HG03565 (cell line): ENCODE data around the gene MYH10.

Source experiments
- ATAC-seq: cut with Tn5 transposase; IDR thresholded peaks from one replicate; pipeline ENCODE4 v1.9.1; 2021; ENCODE audit warnings: mild to moderate bottlenecking, moderate library complexity; ENCODE audit not compliant: unreplicated experiment

MYH10 gene

DNA sequence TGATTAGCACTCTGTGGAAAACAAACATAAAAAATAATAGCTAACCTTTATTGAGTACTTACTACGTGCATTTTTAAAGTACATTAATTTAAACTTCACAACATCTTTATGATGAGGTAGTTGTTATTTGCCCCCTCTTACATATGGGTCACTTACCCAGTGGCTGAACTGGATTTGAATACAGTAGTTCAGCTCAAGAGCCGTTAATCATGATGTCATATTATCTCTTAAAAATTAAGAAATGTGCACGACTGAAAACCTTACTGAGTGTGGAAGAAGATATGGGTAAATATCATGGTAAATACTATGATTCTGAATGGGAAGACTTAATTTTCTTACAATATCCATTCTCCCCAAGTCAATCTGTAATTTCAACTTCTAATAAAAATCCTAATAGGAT is 177.2 kb downstream of the MYH10 start:
- ATAC-seq: no peak

- no peak for ATAC-seq
Measured at GRCh38 chr17:8451933-8452614, 178.5 kb downstream of the MYH10 start.

GRCh38 chr17:8448310-8448709 is 182.2 kb downstream of the MYH10 start:
- ATAC-seq: no peak

DNA sequence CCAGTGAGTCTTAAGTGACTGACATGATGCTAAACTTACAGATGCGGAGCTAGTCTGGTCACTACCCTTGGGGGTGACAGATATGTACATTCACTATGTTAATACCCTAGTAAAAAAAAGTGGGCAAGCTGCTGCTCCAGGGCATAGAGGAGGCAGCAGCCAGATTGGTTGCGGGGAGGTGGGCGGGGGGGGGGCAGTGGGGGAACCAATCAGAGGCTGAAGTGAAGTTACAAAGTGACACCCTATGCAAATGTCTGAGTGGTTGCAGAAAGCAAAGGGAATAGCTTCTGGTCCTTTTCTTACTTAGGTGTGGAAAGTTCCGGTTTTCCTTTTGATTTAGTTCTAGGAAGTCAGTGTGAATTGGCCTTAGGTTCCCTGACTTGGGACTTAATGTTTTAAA is 182.7 kb downstream of the MYH10 start:
- ATAC-seq: no peak

DNA sequence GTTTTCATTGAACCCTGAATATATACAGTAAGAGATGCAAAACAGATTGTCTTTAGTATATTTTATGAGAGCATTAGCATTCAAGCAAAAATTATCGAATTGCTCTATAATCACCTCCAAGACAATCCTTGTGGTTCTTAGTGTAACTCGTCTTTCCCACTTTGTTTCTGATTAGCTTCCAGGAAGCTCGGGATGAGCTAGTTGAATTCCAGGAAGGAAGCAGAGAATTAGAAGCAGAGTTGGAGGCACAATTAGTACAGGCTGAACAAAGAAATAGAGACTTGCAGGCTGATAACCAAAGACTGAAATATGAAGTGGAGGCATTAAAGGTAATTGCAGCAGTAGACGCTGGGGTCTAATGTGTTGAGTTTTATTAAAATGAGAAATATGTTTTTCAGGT is 185.0 kb downstream of the MYH10 start:
- ATAC-seq: no peak

- ATAC-seq: no peak
Measured at GRCh38 chr17:8444494-8444893, 186.0 kb downstream of the MYH10 start.

- ATAC-seq: no peak
Measured at GRCh38 chr17:8443756-8444155, 186.8 kb downstream of the MYH10 start.

GRCh38 chr17:8442310-8442709 is 188.2 kb downstream of the MYH10 start:
- ATAC-seq: no peak

DNA sequence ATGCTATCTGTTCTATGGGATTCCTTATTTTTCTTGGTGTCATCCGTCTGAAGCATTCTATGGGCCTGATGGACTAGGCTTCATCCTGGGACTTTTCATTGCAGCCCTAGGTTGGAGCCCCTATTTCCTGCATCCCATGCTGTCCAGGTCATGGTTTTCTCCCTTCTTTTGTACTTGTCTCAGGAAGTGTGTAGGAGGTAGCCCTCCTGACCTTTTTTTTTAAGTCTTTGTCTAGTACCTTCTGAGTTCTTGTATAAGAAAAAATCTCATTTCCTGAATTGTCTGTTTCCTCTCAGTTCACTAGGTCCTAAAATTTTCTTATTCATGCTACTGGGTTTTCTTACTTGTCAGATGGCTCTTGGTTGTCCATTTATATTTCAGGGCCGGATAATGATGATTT is 188.8 kb downstream of the MYH10 start:
- ATAC-seq: no peak

DNA sequence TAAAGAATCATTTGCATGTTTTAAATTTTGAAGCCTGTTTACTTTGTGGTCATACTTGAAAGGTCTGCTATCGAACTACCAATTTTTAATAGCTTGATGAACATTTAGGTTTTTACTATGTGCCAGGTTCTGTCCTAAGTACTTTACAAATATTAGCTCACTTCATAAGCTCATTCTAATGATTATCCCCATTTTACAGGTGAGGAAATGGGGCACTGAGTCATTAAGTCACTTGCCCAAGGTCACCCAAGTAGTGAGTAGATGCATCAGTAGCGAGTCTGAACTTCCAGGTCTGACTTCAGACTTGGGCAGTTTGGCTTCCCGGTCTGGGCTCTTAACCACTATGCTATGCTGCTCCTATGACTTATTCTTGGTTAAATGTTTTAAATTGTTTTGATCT is 190.8 kb downstream of the MYH10 start:
- no peak for ATAC-seq

DNA sequence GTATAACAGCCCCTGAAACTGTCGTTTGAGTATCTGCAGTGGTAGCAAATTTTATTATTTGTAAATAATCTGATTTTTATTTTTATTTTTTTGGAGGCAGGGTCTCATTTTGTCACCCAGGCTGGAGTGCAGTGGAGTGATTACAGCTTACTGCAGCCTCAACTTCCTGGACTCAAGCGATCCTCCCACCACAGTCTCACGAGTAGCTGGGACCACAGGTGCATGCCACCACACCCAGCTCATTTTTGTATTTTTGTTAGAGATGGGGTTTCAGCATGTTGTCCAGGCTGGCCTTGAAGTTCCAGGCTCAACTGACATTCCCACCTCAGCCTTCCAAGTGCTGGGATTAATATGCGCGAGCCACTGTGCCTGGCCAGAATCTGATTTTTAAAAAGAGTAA is 192.1 kb downstream of the MYH10 start:
- no peak for ATAC-seq

GRCh38 chr17:8436844-8437171 is 193.7 kb downstream of the MYH10 start:
- no peak for ATAC-seq

DNA sequence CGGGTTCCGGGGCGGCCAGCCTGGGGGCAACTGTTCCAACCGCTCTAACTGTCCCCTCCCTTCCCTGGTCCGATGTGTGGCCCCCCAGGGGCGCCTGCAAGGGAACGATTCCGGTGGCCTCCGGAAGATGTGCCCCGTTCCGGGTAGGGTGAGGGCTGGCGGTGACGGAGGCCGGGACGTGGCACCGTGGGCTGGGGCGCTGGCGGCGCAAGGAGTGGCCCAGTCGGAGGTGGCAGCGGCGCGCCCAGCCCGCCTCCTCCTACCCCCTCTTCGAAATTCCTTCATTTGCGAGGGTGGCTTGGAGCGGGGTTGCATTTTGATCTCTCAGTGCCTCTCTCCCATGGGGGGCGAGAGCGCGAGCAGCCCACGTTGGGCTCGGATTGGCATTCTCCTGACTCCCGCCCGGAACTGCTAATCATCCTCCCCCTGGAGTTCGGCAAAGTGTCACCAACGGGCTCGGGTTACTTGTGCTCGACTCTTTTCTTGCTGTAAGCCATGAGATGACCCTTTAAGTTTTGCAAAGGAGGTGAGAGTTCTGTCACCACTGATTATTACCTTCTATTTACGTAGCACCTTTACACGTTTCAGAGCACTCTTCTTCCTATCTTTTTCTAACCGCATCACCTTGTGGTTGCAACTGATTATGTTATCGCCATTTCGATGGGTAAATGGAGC is 194.2 kb downstream of the MYH10 start:
- ATAC-seq: peak; percentile 10

DNA sequence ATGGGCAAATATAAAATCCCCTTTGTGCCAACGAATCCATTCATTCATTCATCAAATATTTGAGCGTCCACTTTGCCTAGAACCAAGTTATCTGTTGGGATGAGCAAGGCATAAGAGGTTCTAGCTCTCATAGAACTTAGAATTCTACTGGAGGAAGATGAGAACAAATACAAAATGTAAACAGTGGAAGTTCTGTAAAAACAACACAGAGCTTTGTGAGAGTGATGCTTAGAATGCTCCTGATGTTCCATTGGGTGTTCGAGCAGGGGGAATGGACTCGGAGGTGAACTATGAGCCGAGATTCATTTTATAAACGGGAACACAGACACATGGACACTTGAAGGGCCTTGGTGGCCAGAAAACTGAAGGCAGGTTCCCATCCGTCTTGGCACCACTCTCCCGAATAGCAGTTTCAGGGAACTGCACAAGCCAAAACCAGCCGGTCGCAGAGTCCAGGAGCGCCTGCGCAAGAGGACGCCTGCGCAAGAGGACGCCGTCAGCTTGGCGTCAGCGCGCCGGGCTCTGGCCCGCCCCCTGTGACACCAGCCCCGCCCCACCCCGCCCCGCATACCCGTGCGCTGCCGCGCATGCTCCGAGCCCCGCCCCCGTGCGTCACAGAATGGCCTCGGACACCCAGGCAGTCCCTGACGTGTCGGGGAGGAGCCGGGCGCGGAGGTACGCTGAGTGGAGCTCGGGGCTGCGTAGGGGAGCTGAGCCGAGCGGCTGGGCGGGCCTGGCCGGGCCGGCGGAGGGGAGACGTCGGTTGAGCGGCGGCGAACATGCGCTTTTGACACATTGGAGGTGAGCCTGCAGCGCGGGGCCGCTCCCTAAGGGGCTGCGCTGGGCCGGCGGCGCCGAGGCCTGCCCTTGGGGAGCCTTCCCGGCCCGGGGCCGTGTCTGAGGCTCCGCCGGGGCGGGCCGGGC is 195.0 kb downstream of the MYH10 start, which contains the start of gene NDEL1:
Gene NDEL1 (plus strand): TSS at position 640 of the 924 bp plus-strand sequence. CDS start 8,388 bp downstream, outside the sequence.
- peak; percentile 93 for ATAC-seq

- ATAC-seq: no peak
Measured at GRCh38 chr17:8430966-8431365, 199.6 kb downstream of the MYH10 start.

GRCh38 chr17:8426802-8427201 is 203.7 kb downstream of the MYH10 start:
- ATAC-seq: no peak

GRCh38 chr17:8426094-8426720 is 204.3 kb downstream of the MYH10 start:
- ATAC-seq: no peak
